ENCODE results near the gene ADRA2B. TPM values are rescaled to one million over a fixed set of nuclear protein-coding genes. Genes with fewer than 3 reads are reported as not detected.

Gene ADRA2B
- total RNA-seq, 1 experiment from 2014 or later, result 2.7 TPM

GRCh38 chr2:96163768-96164429, 47.5 kb upstream of the ADRA2B start:
- Histone ChIP-seq H4K20me1 (ENCODE audit: control insufficient read depth, insufficient read depth, insufficient read length) (no peaks in the 10 kb centered on the region), H3K4me1 (ENCODE audit: insufficient read depth, low read length) (peaks cover 2% of the 10 kb centered on the region; the same call in 1 of the 2 replicates), H3K18ac (ENCODE audit: insufficient read length, low read depth, low read length) (peak overlapping the region; percentile 16), H3K4ac (ENCODE audit: low read depth, low read length) (no peak overlapping the region), H2AFZ (ENCODE audit: low read length) (no peak overlapping the region), H3K79me1 (ENCODE audit: insufficient read depth, low read depth, low read length, poor library complexity, severe bottlenecking) (no peaks in the 10 kb centered on the region), H3T11ph (ENCODE audit: low read length) (no peak overlapping the region), H3K9ac (ENCODE audit: extremely low read depth, insufficient read length, low read length) (no peak overlapping the region), H4K91ac (ENCODE audit: insufficient read length, low read depth, low read length) (no peak overlapping the region), H3K23me2 (ENCODE audit: insufficient read length, low read depth, low read length, poor library complexity, severe bottlenecking) (no peaks in the 10 kb centered on the region), H2BK12ac (ENCODE audit: insufficient read length, low read depth, low read length) (no peak overlapping the region), H3K4me2 (ENCODE audit: insufficient read depth, insufficient read length, low read length) (no peak overlapping the region), H2BK15ac (ENCODE audit: low read depth, low read length) (no peak overlapping the region), H2BK120ac (ENCODE audit: low read depth, low read length, poor library complexity, severe bottlenecking) (no peak overlapping the region), H3K23ac (ENCODE audit: insufficient read length, low read depth, low read length) (no peak overlapping the region), H3K79me2 (ENCODE audit: insufficient read depth, low read length) (no peaks in the 10 kb centered on the region), H2BK20ac (ENCODE audit: low read depth, low read length, poor library complexity, severe bottlenecking) (no peak overlapping the region), H4K8ac (replicated peaks; ENCODE audit: insufficient read length, low read depth, low read length) (no peak overlapping the region), H3K56ac (ENCODE audit: insufficient read length, low read depth, low read length) (no peak overlapping the region), H2BK5ac (ENCODE audit: insufficient read length, low read length) (no peak overlapping the region), H2AK5ac (ENCODE audit: insufficient read length, low read length) (no peak overlapping the region), H3K14ac (ENCODE audit: insufficient read depth, low read length) (no peak overlapping the region), H3K27ac (ENCODE audit: insufficient read length, low read depth, low read length) (no peak overlapping the region), H3K9me3 (ENCODE audit: control insufficient read depth, low read depth, low read length) (no peaks in the 10 kb centered on the region), H4K5ac (ENCODE audit: insufficient read length, low read depth, low read length) (no peak overlapping the region), H3K27me3 (ENCODE audit: insufficient read depth, low read length) (no peaks in the 10 kb centered on the region)
- peaks cover 23% of the 10 kb centered on the region in 2 experiments; a peak in 3 of 4 replicates for H3K4me1 Mint-ChIP-seq
- no peak for DNase-seq
- H3K4me3 Mint-ChIP-seq, result no peak overlapping the region
- WGBS (ENCODE audit: extremely low coverage, insufficient read length, low lambda C conversion rate), result no CpG with 5 or more reads among the region's 13 CpGs
- TF ChIP-seq, protein P1, sequence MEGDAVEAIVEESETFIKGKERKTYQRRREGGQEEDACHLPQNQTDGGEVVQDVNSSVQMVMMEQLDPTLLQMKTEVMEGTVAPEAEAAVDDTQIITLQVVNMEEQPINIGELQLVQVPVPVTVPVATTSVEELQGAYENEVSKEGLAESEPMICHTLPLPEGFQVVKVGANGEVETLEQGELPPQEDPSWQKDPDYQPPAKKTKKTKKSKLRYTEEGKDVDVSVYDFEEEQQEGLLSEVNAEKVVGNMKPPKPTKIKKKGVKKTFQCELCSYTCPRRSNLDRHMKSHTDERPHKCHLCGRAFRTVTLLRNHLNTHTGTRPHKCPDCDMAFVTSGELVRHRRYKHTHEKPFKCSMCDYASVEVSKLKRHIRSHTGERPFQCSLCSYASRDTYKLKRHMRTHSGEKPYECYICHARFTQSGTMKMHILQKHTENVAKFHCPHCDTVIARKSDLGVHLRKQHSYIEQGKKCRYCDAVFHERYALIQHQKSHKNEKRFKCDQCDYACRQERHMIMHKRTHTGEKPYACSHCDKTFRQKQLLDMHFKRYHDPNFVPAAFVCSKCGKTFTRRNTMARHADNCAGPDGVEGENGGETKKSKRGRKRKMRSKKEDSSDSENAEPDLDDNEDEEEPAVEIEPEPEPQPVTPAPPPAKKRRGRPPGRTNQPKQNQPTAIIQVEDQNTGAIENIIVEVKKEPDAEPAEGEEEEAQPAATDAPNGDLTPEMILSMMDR (conservative IDR thresholded peaks at IDR 0.05), result no peak
- H3K36me3 Mint-ChIP-seq (ENCODE audit: insufficient read depth in 1 of 3, low read depth in 3 of 3), result no peaks in the 10 kb centered on the region
- H3K27ac Mint-ChIP-seq, result peak overlapping the region in 1 of 3 experiments; percentile 52; a peak in 1 of 7 replicates
- H3K27me3 Mint-ChIP-seq (ENCODE audit: low read depth), result peaks cover 9% of the 10 kb centered on the region
- 0 out of 5 replicates have a peak, but pooled peaks cover 0 to under 1% of the 10 kb centered on the region in 2 experiments for H3K9me3 Mint-ChIP-seq

Data from H9 (cell line).